Endothelial cell of hepatic sinusoid (primary cell): ENCODE data around the gene HOXD13.

ENCODE experiments used
- in situ Hi-C: cut with HindIII; loops from 2 replicates; pipeline ENCODE4 v1.10.0; 2017; ENCODE audit warnings: low sequenced_read_pairs

HOXD13 gene

DNA sequence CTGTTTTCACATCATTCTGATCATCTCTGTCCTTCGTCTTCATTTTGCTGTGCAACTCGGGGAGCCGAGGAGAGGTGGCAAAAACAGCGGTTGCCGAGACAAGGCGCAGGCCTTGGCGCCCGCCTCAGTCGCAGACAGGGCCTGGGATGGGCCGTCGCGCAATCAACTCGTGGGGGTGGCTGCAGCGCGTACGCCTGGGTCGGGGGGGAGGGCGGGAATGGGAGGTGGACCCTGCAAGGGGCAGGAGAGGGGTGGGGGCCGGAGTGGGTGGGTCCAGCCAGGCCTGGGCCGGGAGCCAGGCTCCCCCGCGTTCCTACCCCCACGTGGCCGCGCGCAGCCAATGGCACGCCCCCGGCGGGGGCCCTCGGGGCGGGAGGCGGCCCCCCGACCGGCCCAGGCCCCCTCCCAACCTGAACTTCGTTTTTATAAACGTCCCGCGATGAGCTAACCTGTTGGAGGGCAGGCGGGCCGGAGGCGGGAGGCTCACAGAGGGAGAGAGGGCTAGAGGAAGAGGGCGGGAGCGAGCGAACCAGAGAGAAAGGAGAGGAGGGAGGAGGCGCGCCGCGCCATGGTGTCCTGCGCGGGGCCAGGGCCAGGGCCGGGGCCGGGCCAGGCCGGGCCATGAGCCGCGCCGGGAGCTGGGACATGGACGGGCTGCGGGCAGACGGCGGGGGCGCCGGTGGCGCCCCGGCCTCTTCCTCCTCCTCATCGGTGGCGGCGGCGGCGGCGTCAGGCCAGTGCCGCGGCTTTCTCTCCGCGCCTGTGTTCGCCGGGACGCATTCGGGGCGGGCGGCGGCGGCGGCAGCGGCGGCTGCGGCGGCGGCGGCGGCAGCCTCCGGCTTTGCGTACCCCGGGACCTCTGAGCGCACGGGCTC is at the start of gene HOXD13:
TSS of gene HOXD13 (plus strand) at position 452 of the 875 bp plus-strand sequence. CDS start at position 622, 170 bp downstream.
- in situ Hi-C loops: loop anchor here (5.0 to 10.0 kb wide), 3 partner anchors 100 to 618 kb away; no protein-coding TSS in a partner anchor

DNA sequence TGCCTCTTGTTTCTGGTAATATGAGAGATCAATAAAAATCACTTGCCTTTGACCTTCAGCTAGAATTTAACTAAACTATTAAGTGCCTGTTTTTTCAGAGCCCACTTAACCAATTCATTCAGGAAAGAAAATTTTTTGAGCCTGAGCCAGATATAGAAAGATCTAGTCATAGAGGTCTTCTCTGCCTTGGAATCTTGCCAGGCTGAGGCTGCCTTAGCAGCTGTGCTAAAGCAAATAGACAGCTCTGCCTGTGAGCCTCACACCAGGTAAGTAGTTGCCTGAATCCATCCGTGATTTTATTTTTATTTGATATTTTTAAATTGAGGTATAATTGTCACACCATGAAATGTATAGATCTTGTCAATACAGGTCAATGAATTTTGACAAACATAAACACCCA is 36.1 kb upstream of the HOXD13 start:
- in situ Hi-C loops: no loop called here

DNA sequence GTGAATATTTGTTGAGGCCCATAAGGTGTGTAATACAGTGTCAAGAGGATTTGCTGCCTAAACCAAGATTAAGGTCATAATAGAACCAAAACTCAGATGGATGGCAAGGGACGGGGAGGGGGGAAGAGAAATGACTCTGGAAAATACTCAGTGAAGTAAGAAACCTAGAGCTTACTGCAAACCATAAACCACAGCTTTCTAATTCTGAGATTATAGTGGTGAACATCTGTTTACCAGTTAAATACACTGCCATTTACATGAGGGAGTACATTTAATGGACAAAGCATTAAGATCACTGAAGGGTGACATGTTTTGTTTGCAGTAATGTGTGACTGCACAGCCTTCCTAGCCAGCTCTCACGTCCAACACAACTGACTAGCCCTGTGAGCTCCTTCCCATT is 28.6 kb upstream of the HOXD13 start:
- in situ Hi-C loops: loop anchor here (10.0 kb wide), 1 partner anchor 619 kb away; no protein-coding TSS in a partner anchor

DNA sequence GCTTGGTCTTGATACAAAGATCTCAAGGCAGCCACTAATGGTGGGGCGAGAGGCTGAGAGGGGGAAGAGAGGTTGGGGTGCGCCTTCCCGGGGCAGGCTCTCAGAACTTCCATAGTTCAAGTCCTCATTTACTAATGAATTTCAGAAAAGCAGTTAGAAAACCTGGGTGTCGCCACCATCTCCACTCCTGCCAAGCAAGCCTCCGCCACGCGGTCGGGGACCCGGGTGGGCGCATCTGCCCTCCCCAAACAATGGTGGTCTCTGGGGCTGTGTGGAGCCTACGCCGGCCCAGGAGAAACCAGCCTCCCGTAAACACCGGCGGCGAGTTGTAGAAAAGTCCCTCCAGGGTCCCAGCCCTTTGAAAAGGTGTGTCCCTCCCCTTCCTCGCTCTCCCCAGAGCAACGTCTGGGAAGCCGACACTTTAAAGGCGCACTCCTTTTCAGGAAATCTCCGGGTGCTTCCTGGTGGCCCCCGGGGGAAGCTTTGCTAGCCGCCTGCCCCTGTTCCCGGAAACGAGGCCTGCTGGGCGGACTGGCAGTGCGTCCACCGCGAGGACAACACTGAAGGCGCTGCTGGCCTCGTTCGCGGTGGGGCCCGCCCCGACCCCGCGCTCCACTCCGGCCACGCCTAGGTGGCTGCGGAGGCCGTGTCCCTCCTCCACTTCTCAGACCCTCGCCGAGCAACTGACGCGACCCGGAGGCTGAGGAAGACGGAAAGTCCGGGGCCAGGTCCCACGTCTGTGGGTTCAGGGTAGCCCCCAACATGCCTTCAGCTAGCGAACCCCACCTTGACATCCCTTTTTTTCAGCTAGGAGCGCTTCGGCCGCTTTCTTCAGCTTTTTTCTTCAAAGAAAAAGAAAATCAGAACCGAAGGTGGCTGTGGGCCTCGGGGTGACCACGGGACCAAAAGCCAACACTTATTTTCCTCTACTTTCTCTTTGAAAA is 25.6 kb upstream of the HOXD13 start:
- in situ Hi-C loops: loop anchor here (10.0 kb wide), 1 partner anchor 622 kb away; no protein-coding TSS in a partner anchor

DNA sequence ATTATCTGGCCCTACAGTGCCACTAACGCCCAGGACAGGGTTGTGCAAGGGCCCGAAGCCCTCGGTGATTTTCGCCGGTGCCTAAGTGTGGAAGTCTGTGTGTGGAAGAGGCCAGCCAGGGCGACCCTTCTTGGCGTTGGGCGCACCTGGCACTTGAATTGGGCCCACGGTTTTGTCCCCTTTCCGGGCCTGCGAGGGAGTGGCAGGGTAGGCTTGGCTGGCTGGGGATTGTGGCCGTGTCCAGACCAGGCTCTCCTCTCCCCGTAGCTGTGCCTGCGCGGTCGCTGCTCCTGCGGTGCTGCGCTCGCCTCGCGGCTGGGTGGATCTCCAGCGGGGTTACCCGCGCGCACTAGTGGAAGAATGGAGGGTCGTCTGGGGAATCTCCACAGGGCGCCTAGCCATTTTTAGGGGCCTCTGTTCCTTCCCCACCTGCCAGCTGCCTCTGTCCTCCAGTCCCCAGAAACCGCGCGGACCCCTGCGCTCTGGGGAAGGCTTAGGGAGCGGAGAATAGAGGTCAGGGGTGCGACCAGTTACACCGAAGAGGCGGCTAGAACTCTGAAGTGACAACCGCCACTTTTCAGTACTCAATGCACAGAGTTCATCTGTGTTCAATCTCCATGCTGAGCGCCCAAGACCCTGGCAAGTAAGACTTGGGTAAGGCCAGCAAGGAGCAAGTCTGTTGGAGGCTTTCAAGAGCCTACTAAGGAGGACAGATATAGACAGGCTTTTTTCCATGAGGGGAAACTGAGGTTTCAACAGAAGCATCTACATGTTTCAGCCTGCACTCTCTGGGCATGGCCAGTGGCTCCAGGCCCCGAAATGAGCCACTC is 24.7 kb upstream of the HOXD13 start:
- in situ Hi-C loops: loop anchor here (10.0 kb wide), 1 partner anchor 623 kb away; no protein-coding TSS in a partner anchor

DNA sequence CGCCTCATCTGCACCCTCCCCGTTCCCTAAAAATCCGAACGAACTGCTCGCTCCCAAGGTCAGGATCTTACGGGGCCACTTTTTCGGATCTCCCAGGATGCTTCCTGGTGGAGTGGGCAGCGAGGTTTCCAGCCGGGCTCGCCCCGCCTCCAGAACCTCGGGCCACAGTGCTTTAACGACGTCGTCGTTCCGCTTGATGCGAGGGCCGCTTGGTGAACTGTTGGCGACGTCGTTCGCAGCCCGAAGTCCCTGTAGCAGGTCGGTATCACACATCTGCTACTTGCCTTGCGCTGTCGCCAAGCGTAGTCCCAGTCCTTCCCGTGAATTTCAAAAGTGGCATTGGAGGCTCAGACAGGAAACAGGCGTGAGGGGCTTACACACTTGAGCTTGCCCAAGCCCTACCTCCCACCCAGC is 24.1 kb upstream of the HOXD13 start:
- in situ Hi-C loops: loop anchor here (10.0 kb wide), 1 partner anchor 624 kb away; no protein-coding TSS in a partner anchor

DNA sequence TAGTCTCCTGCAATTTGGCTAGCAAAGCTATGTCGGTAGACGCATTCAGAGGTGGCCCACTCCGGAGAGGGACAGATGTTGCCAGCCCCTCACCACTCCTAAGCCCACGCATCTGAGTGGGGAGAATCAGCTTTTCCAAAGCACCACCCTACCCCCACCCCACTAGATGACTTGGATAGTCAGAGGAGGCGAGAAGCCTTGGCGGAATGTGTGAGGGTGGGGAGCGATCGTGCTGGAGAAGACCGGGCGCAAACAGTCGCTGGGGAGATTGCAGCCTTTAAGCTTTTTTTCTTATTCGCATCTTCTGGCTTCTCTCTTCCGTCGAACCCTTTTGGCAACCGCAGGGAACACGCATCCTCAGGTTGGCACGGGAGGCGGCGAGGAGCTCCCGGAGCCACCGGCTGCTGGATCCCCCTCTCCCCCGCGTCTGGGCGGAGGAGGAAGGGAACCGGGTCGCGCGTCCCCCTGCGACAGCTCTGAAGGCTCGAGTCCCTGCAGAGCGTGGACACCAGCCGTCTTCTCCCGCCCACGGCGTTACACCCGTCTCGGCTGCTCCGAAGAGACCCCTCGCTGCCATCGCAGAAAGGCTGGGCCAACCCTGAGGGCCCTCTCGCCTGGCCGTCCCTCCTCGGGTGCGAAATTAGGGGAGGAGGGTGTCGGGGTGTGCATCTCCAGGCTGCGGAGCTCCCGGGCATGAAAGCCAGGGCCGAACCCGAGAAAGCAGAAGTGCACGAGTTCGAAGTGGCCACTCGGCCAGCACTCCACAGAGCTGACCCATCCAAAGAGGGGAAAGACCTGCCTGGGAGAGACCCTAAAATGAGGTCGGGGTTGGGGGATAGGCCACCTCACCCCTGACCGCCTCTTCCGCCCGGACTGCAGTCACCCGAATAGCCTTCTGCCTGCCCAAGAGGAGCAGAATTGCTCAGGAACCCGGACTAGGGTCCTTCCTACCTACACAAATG is 20.9 kb upstream of the HOXD13 start:
- in situ Hi-C loops: no loop called here

DNA sequence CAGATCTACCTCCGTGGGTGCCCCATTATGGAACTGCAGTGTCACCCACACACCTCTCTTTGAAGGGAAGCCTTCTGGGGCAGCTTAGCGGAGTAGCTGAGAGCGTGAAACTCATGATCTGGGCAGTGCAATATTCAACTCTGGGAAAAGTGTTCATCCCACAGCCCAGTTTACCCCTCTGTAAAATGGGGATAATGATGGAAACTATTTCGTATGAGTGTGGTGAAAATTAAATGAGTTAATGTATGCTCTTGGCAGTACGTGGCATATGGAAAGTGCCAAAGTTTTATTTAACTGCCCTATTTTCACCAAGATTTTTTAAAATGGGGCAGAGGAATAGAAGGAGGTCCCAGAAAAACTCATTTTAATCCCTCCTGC is 20.2 kb upstream of the HOXD13 start:
- in situ Hi-C loops: no loop called here

DNA sequence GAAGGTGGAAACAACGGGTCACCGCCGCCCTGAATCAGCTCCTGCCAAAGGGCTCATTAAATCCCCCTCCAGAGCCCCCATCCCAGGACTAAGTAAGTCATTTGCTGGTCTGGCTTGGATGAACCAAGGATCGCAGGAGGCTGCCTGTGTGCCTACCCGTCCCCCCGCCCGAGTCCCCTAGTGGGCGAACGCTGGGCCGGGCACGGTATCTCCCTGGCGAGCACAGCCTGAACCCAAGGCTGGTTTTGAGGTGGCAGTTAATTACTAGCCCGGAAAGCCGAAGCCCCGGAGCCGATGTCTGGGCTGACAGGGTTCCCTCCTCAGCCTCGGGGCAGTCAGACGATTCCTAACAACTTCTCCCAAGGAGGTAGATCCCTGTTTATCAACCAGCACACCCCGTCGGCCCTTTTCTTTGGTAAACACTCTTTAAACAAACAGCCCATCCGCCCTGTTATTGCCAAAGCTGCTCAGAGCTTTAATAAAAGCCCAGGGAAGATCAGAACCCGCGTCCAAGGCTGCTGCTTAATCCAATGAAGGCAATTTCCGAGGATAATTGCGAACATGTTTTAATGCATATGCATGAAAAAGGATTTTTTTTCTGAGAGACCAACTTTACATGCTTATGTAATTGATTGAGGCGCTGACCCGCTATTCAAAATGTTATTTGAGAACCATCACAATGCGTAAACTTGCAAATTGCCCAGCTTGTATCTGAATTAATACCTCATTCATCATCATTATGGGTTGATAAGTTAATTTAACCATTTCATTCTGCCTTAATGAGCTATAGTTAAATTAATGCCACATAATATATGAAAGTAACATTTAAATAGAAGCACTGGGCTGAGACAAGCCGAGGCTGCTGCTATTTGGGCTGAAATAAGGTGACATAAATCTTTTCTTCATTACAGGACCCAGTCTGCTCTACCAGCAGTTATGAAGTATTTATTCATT is 19.3 kb upstream of the HOXD13 start:
- in situ Hi-C loops: no loop called here

DNA sequence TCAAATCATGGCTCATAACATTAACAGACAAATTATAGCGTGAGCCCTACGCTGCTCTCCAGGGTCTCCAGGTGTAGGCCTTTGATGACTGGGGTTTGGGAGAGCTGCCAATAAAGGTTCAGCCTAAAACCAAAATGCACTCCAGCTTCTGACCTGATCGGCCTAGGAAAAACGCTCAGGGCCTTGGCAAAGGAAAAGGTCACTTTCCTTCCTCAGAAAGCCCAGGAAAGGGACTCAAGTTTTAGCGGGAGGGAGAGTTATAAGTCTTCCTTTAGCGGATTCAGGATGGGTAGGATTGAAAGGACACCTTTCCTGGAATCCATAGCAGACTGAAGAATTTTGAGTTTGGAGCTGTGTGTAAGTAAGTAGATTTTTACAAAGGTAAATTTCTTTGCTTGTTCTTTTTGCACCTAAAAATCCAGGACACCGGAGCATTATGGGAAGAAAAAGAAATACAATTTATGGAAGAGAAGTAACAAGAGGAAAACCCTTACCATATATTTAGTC is 17.5 kb upstream of the HOXD13 start:
- in situ Hi-C loops: no loop called here

DNA sequence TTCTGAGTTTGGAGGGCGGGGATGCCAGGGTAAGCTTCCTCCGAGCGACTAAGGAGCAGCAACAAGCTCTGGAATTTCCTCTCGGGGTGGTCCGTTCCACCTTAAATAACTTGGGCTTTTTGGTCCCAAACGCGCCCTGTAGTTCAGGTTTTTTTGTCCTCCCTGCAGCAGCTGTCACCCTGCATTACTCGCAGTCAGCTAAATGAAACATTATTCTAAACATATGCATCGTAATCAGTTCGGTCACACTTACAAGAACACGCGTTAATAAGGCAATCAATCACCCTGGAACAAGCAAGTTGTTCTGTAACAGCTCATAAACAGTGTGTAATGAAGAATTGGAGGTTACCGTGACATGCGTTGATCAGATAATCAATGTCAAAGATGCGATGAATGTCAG is 17.0 kb upstream of the HOXD13 start:
- in situ Hi-C loops: no loop called here

DNA sequence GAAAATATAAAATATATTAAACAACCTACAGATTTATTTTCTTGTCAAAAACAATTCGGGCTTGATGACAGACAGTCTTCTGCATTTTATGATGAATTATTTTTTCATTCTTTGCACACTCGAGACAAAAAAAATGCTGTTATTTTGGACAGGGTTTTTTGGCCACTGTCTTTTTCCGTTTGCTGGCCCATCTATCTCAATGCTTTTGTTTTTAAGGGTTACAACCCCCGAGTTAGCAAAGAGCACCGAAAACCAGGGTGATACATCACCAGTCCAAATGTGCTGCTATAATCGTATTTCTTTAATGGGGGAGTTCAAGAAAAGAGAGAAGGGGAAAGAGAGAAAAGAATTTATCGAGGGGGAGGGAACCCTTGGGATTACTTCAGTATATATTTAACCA is 16.5 kb upstream of the HOXD13 start:
- in situ Hi-C loops: no loop called here

DNA sequence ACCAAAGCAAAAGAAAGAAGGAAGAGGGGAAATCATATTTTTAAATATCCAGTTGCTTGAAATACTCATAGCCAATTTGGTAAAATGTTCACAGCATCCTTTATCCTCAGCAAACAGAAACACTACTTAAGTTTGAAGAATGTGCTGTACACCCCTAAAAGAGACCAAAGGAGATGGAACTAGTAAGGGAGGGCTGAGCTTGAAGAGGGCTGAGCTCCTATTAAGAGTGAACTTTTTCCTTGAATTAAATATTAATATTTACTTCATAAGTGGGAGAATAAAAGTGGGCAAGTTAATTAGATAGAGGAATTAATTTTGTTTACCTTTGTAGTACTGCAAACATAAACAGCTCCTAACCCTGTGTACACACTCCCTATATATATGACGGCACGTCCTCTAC is 15.7 kb upstream of the HOXD13 start:
- in situ Hi-C loops: no loop called here

DNA sequence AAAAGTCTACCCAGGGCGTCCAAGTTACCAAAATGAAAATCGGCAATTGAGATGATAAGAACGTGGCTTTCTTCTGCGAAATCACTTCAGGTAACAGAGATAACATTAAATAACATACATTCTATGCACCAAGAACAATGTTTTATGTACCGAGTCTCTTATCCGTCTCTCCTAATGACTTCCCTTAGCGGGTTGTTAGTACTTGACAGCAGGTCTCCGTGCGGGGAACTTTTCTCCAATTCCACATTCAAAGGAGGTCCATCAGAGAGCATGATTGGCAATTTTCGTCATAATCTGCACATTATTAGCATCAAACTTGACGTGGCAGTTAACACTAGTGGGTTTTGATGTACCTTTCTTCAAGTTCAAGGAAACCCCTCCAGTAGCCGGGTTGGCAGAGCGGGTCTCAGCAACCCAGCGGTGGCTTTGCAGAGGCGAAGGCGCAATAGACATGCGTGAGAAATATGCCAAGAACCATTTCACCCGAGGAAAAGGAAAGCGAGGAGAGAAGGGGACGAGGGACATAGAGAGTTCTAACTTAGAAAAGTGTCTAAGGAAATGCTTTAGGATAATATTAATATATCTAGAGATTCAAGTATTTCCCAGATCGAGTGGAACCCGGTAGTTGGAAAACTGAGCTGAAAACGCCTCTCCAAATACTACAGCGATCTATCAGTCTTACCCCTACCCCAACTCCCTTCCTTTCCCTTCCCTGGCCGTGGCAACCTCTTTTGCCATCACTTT is 13.8 kb upstream of the HOXD13 start:
- in situ Hi-C loops: no loop called here

DNA sequence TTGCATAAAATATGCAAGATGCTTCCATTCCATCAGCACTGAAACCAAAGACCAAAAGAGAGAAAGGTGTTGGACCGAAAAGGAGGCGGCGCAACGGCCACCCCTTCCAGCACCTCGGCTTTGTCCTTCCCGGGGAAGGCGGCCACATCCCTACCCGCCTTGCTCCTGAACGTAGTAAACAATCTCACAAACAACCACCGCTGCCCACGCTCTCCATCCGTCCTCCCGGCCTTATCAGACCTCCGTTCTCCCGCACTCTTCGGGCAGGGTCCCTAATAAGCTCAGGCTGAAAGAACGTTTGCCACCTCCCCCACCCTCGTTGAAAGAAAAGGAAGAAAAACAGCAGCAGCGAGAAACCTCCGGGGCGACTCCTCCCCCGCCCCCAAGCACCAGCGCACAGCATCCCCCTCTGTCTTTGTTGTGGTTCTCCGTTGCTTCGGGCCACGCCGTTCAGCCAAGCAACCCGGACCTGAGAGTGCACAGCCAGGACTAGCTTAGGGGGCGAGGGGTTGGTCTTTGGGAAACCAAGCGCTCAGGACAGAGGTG is 13.2 kb upstream of the HOXD13 start:
- in situ Hi-C loops: no loop called here

DNA sequence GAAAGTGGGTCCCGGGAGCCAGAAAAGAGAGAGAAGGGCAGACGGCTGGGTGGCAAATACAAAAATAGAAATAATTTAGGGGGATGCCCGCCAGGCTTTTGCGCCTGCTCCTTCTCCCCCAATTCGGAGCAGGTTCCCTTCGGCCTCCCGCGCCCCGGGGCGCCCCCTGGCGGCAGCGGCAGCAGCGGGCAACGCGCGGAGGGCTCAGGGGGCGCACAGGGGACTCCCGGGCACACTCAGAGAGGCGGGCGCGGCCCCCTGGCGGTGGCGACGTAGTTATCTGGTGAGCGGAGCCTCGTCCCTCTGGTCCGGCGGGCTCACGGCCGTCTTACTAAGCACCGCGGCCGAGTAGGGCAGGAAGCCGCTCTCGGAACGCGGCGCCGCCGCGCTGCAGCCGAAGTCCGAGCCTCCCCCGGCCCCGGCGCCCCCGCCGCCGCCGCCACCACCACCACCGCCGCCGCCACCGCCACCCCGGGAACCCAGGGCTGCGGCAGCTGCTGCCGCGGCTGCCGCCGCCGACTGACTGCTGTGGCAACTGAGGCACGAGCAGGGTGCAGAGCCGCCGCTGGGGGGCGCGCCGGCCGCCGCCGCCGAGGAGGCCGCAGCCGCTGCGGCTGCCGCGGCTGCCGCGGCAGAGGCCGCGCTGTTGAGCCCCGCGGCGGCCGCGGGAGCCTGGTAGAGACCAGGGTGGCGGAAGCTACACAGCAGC is 12.5 kb upstream of the HOXD13 start:
- in situ Hi-C loops: no loop called here
